GM19467 (cell line): ENCODE data around the gene OLFML1.

ENCODE experiments used
- ATAC-seq: cut with Tn5 transposase; IDR thresholded peaks from one replicate; pipeline ENCODE4 v1.9.1; 2021; ENCODE audit warnings: mild to moderate bottlenecking, moderate library complexity; ENCODE audit not compliant: unreplicated experiment

The OLFML1 gene

DNA sequence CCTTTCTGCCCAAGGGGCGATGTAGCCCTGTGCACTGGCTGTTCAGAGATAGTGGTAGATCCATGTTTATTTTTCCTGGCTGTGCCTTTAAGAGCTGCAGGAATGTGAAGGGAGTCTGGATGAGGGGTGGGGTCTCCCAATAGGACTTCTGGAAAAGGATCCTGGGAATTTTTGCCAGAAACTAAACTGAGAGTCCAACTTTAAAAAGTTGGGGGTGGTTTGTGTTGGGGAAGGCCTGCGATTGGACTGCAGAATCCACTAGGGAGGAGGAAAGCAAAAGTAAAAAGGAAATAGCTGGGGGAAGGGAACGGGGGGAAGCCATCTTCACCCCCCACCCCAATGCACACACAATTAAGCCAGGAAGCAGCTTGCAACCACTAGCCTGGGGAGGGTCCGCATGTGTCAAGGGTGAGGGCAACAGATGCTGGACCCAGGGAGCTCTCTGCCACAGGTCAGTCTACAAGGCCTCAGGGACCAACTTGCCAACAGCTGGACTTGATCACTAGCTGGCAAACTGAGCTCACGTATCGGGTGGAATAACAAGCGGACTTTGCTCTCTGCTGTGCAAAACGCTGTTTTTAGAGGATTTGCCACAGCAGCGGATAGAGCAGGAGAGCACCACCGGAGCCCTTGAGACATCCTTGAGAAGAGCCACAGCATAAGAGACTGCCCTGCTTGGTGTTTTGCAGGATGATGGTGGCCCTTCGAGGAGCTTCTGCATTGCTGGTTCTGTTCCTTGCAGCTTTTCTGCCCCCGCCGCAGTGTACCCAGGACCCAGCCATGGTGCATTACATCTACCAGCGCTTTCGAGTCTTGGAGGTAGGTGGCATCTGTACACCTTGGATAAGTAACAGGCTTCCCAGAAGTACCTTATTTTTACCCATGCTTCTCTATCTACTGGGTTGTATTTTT lies at the start of gene OLFML1:
OLFML1 (plus strand) TSS at position 321 of the 912 bp plus-strand sequence; CDS start at position 691, 370 bp downstream.
- no peak for ATAC-seq

DNA sequence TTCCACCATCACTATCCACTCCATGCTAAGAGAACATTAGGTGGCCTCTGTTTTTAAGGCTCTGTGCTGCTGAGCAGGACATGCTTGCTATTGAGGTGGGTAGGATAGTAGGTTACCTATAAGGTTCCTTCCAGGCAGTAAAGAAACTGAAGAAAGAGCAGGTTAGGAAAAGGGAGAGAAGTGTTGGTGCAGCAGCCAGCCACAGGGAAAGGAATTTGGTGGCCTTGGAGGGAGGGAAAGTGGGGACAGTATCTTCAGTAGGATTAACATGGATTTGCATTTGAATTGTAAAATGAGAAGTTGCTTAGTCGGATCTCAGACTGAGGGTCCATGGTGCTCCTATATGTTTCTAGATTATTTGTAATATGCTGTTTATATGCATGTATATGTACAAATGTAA lies 49.2 kb upstream of the OLFML1 start:
- no peak for ATAC-seq

GRCh38 chr11:7436657-7437056 lies 48.6 kb upstream of the OLFML1 start:
- ATAC-seq, result peak; percentile 54

DNA sequence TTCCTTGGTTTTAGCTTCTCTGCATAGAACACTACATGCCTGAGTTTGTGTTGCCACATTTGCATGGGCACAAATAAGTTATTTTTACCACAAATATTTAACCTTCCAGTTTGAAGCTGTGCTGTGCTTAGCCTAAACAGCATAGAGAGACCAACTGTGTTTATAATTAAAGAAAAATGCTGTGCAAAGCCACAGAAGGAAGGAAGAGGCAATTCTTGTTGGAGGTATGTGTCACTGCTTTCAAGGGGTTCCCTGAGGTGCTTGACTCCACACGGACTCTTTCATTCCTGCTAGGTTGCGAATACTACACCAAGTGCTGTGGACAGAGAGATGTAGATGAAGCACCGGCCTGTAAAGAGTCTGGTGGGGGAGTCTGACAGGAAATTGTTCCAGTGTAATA lies 47.6 kb upstream of the OLFML1 start:
- no peak for ATAC-seq

DNA sequence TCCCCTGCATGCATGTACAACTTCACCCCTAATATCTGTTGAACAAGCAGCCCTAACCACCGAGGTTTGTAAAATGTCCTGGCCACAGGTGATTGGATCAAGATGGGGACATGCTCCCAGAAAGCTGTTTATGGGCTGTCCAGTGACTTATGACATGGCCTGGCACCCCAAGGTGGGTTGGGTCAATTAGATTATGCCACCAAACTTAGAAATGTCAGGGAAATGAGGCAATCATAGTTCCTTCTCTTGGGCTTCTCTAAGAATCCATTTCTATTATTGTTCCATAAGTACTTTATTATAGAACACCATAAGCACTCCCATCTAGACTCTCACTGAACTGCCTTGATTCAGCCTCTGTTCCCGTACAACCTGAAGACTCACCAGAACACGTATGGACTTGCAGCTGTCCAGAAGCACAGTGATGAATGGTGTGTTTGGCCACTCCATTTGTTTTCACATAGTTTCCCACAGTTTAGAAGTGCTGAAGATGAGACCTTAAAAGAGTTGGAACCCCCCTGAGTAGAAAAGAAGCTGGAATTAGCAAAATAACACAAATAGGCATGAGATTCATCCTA lies 45.5 kb upstream of the OLFML1 start:
- no peak for ATAC-seq

DNA sequence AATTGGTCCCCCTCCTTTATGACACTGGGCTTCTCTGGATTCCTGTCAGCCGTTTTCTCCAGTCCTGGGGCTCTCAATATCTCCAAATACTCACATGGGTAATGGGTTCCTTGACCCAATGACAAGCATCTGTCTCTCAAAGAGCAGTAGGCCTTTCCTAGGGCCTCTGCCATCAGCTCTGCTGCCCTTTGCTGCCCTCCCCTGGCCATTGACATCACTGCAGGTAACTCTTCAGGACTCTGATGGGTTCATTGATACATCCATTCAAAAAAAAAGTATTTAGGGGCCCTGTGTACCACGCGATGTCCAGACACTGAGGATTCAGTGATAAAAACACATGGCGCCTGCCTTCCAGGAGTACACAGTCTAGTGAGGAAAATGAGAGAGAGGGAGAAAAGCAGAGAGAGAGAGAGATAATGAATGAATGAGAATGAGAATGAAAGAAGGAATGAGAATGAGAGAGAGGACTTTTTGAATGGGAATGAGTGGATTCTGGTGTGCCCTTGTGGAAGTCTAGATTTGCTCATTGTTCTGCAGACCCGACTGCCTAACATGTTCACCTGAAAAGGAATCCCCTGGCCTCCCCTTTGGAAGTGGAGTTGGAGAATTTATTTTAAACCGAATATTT lies 42.6 kb upstream of the OLFML1 start:
- ATAC-seq, result peak; percentile 92

GRCh38 chr11:7444091-7444981 lies 41.0 kb upstream of the OLFML1 start:
- ATAC-seq, result no peak

DNA sequence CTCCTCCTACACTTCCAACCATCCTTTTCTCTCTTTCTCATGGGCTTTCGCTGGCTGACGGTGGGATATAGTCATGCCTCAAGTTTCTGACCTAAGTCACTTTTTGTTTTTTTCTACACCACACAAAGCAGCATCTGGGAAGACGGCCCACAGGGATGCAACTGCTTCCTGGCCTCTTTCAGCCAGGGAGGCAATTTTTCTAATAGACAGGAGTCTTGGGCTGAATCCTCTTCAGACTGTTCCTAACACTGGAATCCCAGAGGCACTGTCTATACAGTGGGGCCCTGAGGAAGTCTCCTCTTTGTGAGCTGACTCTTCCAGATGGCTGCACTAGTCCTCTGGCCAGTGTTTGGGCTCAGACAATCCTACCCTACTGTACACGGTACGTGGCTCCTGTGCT lies 39.7 kb upstream of the OLFML1 start:
- ATAC-seq, result no peak

GRCh38 chr11:7448201-7448600 lies 37.1 kb upstream of the OLFML1 start:
- ATAC-seq, result no peak

GRCh38 chr11:7449211-7449840 lies 36.0 kb upstream of the OLFML1 start:
- no peak for ATAC-seq

DNA sequence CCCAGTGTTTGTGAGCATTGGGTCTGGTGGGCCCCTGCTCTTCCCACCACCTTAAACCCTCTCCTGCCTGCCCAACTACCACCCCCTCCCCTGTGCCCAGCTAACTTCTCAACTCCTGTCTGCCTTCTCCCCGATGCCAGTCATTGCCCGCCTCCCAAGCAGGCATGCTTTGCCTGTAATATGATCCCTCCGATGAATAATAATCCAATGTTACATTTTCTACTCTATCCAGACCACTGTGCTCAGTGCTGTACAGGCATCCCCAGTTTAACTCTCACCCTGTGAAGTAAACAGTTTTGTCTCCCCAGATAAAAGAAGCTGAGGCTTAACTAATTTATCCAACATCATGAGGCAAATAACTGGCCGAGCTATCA lies 35.5 kb upstream of the OLFML1 start:
- ATAC-seq, result no peak

GRCh38 chr11:7450836-7451235 lies 34.5 kb upstream of the OLFML1 start:
- ATAC-seq, result no peak

DNA sequence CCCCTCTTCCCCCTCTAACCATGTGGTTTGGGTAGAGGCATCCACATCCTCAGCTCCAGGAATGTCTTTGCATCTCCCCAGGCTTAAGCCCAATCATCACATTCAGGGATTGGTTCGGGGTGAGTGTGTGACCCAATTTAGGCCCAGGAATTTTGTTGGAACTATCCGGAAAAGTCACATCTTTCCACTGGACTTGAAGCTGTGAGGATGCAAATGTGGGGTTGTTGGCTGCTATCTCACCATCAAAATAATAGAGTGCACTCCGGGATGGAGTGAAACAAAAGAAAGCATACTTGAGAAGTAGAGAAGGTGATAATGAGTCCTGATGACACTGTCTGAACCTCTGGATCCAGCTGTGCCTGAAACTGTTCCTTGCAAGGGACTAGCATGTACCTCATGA lies 33.8 kb upstream of the OLFML1 start:
- ATAC-seq, result no peak

GRCh38 chr11:7451952-7452494 lies 33.3 kb upstream of the OLFML1 start:
- no peak for ATAC-seq

GRCh38 chr11:7454854-7455253 lies 30.5 kb upstream of the OLFML1 start:
- ATAC-seq, result no peak

GRCh38 chr11:7457211-7457610 lies 28.1 kb upstream of the OLFML1 start:
- ATAC-seq, result no peak

- no peak for ATAC-seq
Measured at GRCh38 chr11:7462706-7463105, 22.6 kb upstream of the OLFML1 start.

- ATAC-seq, result no peak
Measured at GRCh38 chr11:7467652-7468051, 17.7 kb upstream of the OLFML1 start.

- no peak for ATAC-seq
Measured at GRCh38 chr11:7469351-7469865, 15.9 kb upstream of the OLFML1 start.

GRCh38 chr11:7471071-7471470 lies 14.2 kb upstream of the OLFML1 start:
- ATAC-seq, result no peak
